ENCODE results near the gene CD3D.

- no peak for TF ChIP-seq CTCF (IDR thresholded peaks at IDR 0.05)
- no peak for TF ChIP-seq POLR2A (IDR thresholded peaks at IDR 0.05)
- TF ChIP-seq POLR2AphosphoS5 (IDR thresholded peaks at IDR 0.05; ENCODE audit: insufficient read depth in 1 of 2, low read depth in 1 of 2): no peak
Measured at GRCh38 chr11:118305726-118306125, 36.8 kb downstream of the CD3D start.
